AG08396 (cell line): Measurements from ENCODE around the gene VIT.

ENCODE experiments used
- DNase-seq: peaks from one replicate; pipeline ENCODE4 v3.0.0; 2012; ENCODE audit warnings: low spot score, mixed read lengths

Gene VIT

GRCh38 chr2:36769106-36769505, 72.6 kb downstream of the VIT start:
- DNase-seq: no peak

GRCh38 chr2:36770542-36771287, 74.2 kb downstream of the VIT start:
- DNase-seq: peak; percentile 55

GRCh38 chr2:36771671-36772070, 75.2 kb downstream of the VIT start:
- no peak for DNase-seq

GRCh38 chr2:36773947-36774346, 77.4 kb downstream of the VIT start:
- DNase-seq: no peak

- DNase-seq: no peak
Measured at GRCh38 chr2:36775261-36775660, 78.8 kb downstream of the VIT start.

GRCh38 chr2:36775806-36776205, 79.3 kb downstream of the VIT start:
- no peak for DNase-seq

- no peak for DNase-seq
Measured at GRCh38 chr2:36777272-36777671, 80.8 kb downstream of the VIT start.

GRCh38 chr2:36777788-36778187, 81.3 kb downstream of the VIT start:
- no peak for DNase-seq

- no peak for DNase-seq
Measured at GRCh38 chr2:36779462-36779861, 83.0 kb downstream of the VIT start.

GRCh38 chr2:36780231-36780839, 83.8 kb downstream of the VIT start:
- peak; percentile 59 for DNase-seq

GRCh38 chr2:36781907-36782720, 85.6 kb downstream of the VIT start:
- DNase-seq: no peak

GRCh38 chr2:36783246-36783645, 86.7 kb downstream of the VIT start:
- DNase-seq: no peak

GRCh38 chr2:36785179-36785795, 88.8 kb downstream of the VIT start:
- peak; percentile 72 for DNase-seq

GRCh38 chr2:36789181-36789804, 92.8 kb downstream of the VIT start:
- DNase-seq: no peak

- no peak for DNase-seq
Measured at GRCh38 chr2:36792951-36793350, 96.4 kb downstream of the VIT start.

GRCh38 chr2:36797324-36798070, 101.0 kb downstream of the VIT start:
- no peak for DNase-seq

- no peak for DNase-seq
Measured at GRCh38 chr2:36798724-36799123, 102.2 kb downstream of the VIT start.

GRCh38 chr2:36800381-36800780, 103.9 kb downstream of the VIT start:
- no peak for DNase-seq

- no peak for DNase-seq
Measured at GRCh38 chr2:36801088-36801487, 104.6 kb downstream of the VIT start.

GRCh38 chr2:36802952-36803351, 106.4 kb downstream of the VIT start:
- no peak for DNase-seq

- no peak for DNase-seq
Measured at GRCh38 chr2:36805635-36806224, 109.2 kb downstream of the VIT start.
